Lower leg skin (tissue), 3 donors: Measurements from ENCODE around the gene SNAPC1.

Source experiments
- POLR2A ChIP-seq, 2 donors: fragments of 450-650 bp; IDR thresholded peaks; one replicate each; pipeline ENCODE4 v1.6.1; 2016 to 2017; ENCODE audit warnings: antibody characterized with exemption in 2 of 2, mild to moderate bottlenecking in 1 of 2, moderate library complexity in 1 of 2
- TF ChIP-seq, protein P1 (sequence below), 3 donors: fragments of 450-650 bp; IDR thresholded peaks; one replicate each; pipeline ENCODE4 v1.5.1; 2016; ENCODE audit warnings: antibody characterized with exemption in 3 of 3, mild to moderate bottlenecking in 3 of 3, moderate library complexity in 2 of 3

DNA sequence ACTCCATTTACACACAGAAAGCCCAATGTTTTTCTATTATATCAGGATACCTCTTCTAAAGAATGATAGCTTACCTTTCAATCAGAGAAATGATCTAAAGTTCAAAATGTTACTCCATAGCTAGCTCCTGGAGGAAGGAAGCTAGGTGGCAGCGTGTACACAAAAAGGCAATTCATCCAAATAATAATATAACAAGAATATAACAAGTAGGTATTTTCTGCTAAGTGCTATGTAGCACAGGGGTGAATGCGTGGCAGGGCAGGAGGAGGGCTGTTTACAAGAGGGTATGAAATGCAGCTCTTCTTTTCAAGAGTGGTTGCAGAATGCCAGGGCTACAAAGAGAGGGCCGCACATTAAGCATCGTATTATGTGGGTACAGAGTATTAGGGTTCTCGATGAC, 663 bp upstream of the SNAPC1 start:
- no peak for TF ChIP-seq POLR2A (IDR thresholded peaks at IDR 0.05)
- TF ChIP-seq, protein P1, sequence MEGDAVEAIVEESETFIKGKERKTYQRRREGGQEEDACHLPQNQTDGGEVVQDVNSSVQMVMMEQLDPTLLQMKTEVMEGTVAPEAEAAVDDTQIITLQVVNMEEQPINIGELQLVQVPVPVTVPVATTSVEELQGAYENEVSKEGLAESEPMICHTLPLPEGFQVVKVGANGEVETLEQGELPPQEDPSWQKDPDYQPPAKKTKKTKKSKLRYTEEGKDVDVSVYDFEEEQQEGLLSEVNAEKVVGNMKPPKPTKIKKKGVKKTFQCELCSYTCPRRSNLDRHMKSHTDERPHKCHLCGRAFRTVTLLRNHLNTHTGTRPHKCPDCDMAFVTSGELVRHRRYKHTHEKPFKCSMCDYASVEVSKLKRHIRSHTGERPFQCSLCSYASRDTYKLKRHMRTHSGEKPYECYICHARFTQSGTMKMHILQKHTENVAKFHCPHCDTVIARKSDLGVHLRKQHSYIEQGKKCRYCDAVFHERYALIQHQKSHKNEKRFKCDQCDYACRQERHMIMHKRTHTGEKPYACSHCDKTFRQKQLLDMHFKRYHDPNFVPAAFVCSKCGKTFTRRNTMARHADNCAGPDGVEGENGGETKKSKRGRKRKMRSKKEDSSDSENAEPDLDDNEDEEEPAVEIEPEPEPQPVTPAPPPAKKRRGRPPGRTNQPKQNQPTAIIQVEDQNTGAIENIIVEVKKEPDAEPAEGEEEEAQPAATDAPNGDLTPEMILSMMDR (IDR thresholded peaks at IDR 0.05): no peak
